Measurements from ENCODE around the gene RCOR2. TPM values are rescaled to one million over a fixed set of nuclear protein-coding genes. Genes with fewer than 3 reads are reported as not detected.
A peak's percentile ranks its signal among the peaks of the same experiment; 100 is the strongest.

The RCOR2 gene
- total RNA-seq, 2 experiments from 2014 or later = 0.61 to 2.1 TPM

DNA sequence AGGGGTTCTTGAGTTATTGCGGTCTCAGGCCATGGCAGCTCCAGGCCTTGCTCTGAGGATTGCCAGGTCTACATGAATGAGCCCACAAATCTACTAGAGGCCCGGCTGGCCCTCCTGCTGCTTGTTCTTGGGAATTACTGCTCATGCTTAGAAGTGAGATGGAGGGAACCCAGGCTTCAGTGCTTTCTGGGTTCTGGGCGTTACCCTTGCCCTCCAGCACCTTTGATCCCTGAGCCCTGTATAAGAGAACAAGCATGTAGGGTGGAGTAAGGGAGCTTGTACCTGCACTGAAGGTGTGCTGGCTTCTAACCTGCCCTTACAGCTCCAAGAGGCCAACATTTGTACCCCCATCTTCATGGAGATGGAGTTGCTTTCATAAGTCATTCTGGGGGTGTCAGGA lies 25.8 kb upstream of the RCOR2 start:
- DNase-seq = no peak
- H3K4me1 Mint-ChIP-seq (ENCODE audit: low read depth) = peaks cover 28% of the 10 kb centered on the region
- no peaks in the 10 kb centered on the region for H3K9me3 Mint-ChIP-seq
- CTCF ChIA-PET = interaction anchor here (1.0 to 8.8 kb wide), 3 partner anchors 11 to 107 kb away, joined by 3 to 146 read pairs (median 3); partner anchors contain the start of gene MARK2
- TF ChIP-seq CTCF (IDR thresholded peaks at IDR 0.05) = no peak
- POLR2A ChIA-PET = no interaction called here
- H3K27me3 Mint-ChIP-seq = no peaks in the 10 kb centered on the region
- H3K4me3 Mint-ChIP-seq = no peak overlapping the region
- intact Hi-C loops (cut with micrococcal nuclease) = no loop called here
- H3K36me3 Mint-ChIP-seq (ENCODE audit: low read depth) = peaks cover 7% of the 10 kb centered on the region
- ATAC-seq = no peak
- no peak overlapping the region for H3K27ac Mint-ChIP-seq

DNA sequence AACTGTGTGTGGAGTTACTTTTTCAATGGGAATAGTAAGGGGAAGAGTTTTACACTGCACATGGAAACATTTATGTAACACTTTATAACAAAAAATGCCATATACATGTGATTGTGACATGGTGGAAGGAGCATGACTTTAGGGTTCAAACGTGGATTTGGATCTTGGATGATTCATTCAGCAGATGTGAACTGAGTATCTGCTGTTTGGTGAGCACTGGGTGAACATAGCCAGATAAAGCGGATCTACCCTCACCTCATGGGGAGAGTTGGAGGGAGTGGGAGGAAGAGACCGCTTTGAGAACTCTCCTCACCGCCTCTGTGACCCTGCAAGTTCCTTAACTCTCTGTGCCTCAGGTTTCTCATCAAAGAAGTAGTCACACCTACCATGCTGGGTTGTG lies 24.9 kb upstream of the RCOR2 start:
- Mint-ChIP-seq H3K4me3 (no peak overlapping the region), H3K27me3 (no peaks in the 10 kb centered on the region), H3K4me1 (ENCODE audit: low read depth) (peaks cover 29% of the 10 kb centered on the region), H3K27ac (no peak overlapping the region), H3K9me3 (no peaks in the 10 kb centered on the region), H3K36me3 (ENCODE audit: low read depth) (peaks cover 6% of the 10 kb centered on the region)
- ATAC-seq (no peak), DNase-seq (no peak)
- ChIA-PET POLR2A (no interaction called here), CTCF (interaction anchor here (1.0 to 8.8 kb wide), 3 partner anchors 10 to 106 kb away, joined by 3 to 146 read pairs (median 3); partner anchors contain the start of gene MARK2)
- TF ChIP-seq CTCF (IDR thresholded peaks at IDR 0.05) = no peak
- intact Hi-C loops (cut with micrococcal nuclease) = no loop called here

GRCh38 chr11:63940786-63941185 lies 23.8 kb upstream of the RCOR2 start:
- ATAC-seq (no peak), DNase-seq (no peak)
- Mint-ChIP-seq H3K9me3 (no peaks in the 10 kb centered on the region), H3K27me3 (no peaks in the 10 kb centered on the region), H3K4me1 (ENCODE audit: low read depth) (peaks cover 29% of the 10 kb centered on the region), H3K36me3 (ENCODE audit: low read depth) (no peaks in the 10 kb centered on the region), H3K27ac (no peak overlapping the region), H3K4me3 (peak overlapping the region; percentile 79)
- ChIA-PET CTCF (no interaction called here), POLR2A (no interaction called here)
- intact Hi-C loops (cut with micrococcal nuclease) = no loop called here
- TF ChIP-seq CTCF (IDR thresholded peaks at IDR 0.05) = no peak

DNA sequence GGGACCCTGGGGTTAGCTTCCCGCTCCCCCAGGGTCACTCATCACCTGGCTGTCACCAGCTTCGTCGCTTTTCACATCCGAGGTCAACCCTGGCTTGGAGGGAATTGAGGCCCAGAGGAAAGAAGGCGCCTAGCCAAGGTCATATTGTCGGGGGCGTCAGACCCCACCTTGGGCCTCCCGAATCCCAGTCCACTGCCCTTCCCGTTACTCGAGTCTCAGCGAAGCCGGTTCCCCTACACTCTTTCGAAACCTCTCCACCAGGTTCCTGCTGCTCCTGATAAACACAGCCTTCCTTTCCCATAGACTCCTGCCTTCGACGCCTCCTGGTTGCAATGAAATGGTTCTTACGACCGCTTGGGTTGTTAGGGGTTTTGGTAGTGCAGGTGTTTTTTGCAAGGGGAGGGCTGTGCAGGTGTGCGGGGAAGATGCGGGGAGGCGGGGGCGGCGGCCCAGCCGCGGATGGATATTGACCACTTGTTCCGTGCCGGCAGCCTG lies 22.5 kb upstream of the RCOR2 start:
- intact Hi-C loops (cut with micrococcal nuclease) = no loop called here
- DNase-seq (no peak), ATAC-seq (no peak)
- Mint-ChIP-seq H3K27me3 (no peaks in the 10 kb centered on the region), H3K4me1 (ENCODE audit: low read depth) (peaks cover 29% of the 10 kb centered on the region), H3K27ac (peak overlapping the region; percentile 81), H3K4me3 (peak overlapping the region; percentile 79), H3K9me3 (no peaks in the 10 kb centered on the region), H3K36me3 (ENCODE audit: low read depth) (no peaks in the 10 kb centered on the region)
- ChIA-PET POLR2A (interaction anchor here (0.8 to 1.7 kb wide), 5 partner anchors 20 to 100 kb away, joined by 3 to 6 read pairs (median 4); partner anchors contain the start of gene RCOR2), CTCF (no interaction called here)
- no peak for TF ChIP-seq CTCF (IDR thresholded peaks at IDR 0.05)

- Mint-ChIP-seq H3K27ac (peak within 1 kb of the TSS; percentile 83), H3K4me3 (peak within 1 kb of the TSS; percentile 79), H3K27me3 (no peaks in the 10 kb centered on the region), H3K36me3 (ENCODE audit: low read depth) (no peaks in the 10 kb centered on the region), H3K9me3 (no peaks in the 10 kb centered on the region), H3K4me1 (ENCODE audit: low read depth) (peaks cover 24% of the 10 kb centered on the region)
- CTCF ChIA-PET = no interaction called here
- POLR2A ChIA-PET = interaction anchor here (0.8 to 1.7 kb wide), 6 partner anchors 20 to 99 kb away, joined by 3 to 6 read pairs (median 4); partner anchors contain the start of gene RCOR2
- TF ChIP-seq CTCF (IDR thresholded peaks at IDR 0.05) = no peak
- ATAC-seq (peak; percentile 94), DNase-seq (peak; percentile 96)
- intact Hi-C loops (cut with micrococcal nuclease) = no loop called here
These were observed 21.8 kb upstream of the RCOR2 start, which contains the start of gene NAA40 for GRCh38 chr11:63938479-63939396. Gene NAA40, plus strand, starts transcription at chr11:63939002. Its CDS starts 95 bp downstream, at chr11:63939097.
